Measurements from ENCODE around the gene MGAT5.

Gene MGAT5

GRCh38 chr2:134259994-134260393 is 6.1 kb downstream of the MGAT5 start:
- no peak overlapping the region for H3K27ac ChIP-seq
- no peak for TF ChIP-seq CTCF (conservative IDR thresholded peaks at IDR 0.05; ENCODE audit: low read depth, low read length)
- peaks cover 8% of the 10 kb centered on the region; the same call in 1 of the 2 replicates for H4K20me1 ChIP-seq (ENCODE audit: insufficient read depth)
- H3K4me1 ChIP-seq (ENCODE audit: low read depth, poor library complexity, severe bottlenecking), result peaks cover 69% of the 10 kb centered on the region
- H3K79me2 ChIP-seq (ENCODE audit: insufficient read depth, low read depth), result peaks cover 12% of the 10 kb centered on the region; the same call in 1 of the 2 replicates
- no peak overlapping the region for H2AFZ ChIP-seq (ENCODE audit: low read depth)
- H3K4me2 ChIP-seq, result no peak overlapping the region
- H3K9ac ChIP-seq, result no peak overlapping the region
- no peaks in the 10 kb centered on the region for H3K27me3 ChIP-seq (ENCODE audit: insufficient read depth, low read depth)
- no peak overlapping the region for H3K4me3 ChIP-seq (IDR thresholded peaks at IDR 0.05; ENCODE audit: insufficient read depth, low read depth, low read length)
- H3K36me3 ChIP-seq (ENCODE audit: insufficient read depth), result no peaks in the 10 kb centered on the region

GRCh38 chr2:134260713-134261112 is 6.8 kb downstream of the MGAT5 start:
- Histone ChIP-seq H4K20me1 (ENCODE audit: insufficient read depth) (peaks cover 8% of the 10 kb centered on the region; the same call in 1 of the 2 replicates), H3K27ac (no peak overlapping the region), H3K4me1 (ENCODE audit: low read depth, poor library complexity, severe bottlenecking) (peaks cover 69% of the 10 kb centered on the region), H2AFZ (ENCODE audit: low read depth) (no peak overlapping the region), H3K36me3 (ENCODE audit: insufficient read depth) (no peaks in the 10 kb centered on the region), H3K79me2 (ENCODE audit: insufficient read depth, low read depth) (peaks cover 12% of the 10 kb centered on the region; the same call in 1 of the 2 replicates), H3K9ac (no peak overlapping the region), H3K4me2 (no peak overlapping the region), H3K27me3 (ENCODE audit: insufficient read depth, low read depth) (no peaks in the 10 kb centered on the region), H3K4me3 (IDR thresholded peaks at IDR 0.05; ENCODE audit: insufficient read depth, low read depth, low read length) (no peak overlapping the region)
- TF ChIP-seq CTCF (conservative IDR thresholded peaks at IDR 0.05; ENCODE audit: low read depth, low read length), result no peak

GRCh38 chr2:134261398-134262131 is 7.7 kb downstream of the MGAT5 start:
- H3K27me3 ChIP-seq (ENCODE audit: insufficient read depth, low read depth), result no peaks in the 10 kb centered on the region
- no peaks in the 10 kb centered on the region for H3K36me3 ChIP-seq (ENCODE audit: insufficient read depth)
- H3K9ac ChIP-seq, result no peak overlapping the region
- H3K4me3 ChIP-seq (IDR thresholded peaks at IDR 0.05; ENCODE audit: insufficient read depth, low read depth, low read length), result no peak overlapping the region
- H4K20me1 ChIP-seq (ENCODE audit: insufficient read depth), result peaks cover 4% of the 10 kb centered on the region; the same call in 1 of the 2 replicates
- peaks cover 11% of the 10 kb centered on the region; the same call in 1 of the 2 replicates for H3K79me2 ChIP-seq (ENCODE audit: insufficient read depth, low read depth)
- H3K27ac ChIP-seq, result no peak overlapping the region
- no peak overlapping the region for H3K4me2 ChIP-seq
- H3K4me1 ChIP-seq (ENCODE audit: low read depth, poor library complexity, severe bottlenecking), result peaks cover 60% of the 10 kb centered on the region
- no peak for TF ChIP-seq CTCF (conservative IDR thresholded peaks at IDR 0.05; ENCODE audit: low read depth, low read length)
- H2AFZ ChIP-seq (ENCODE audit: low read depth), result no peak overlapping the region

- peaks cover 7% of the 10 kb centered on the region; the same call in 1 of the 2 replicates for H3K79me2 ChIP-seq (ENCODE audit: insufficient read depth, low read depth)
- no peak overlapping the region for H3K27ac ChIP-seq
- no peaks in the 10 kb centered on the region for H3K27me3 ChIP-seq (ENCODE audit: insufficient read depth, low read depth)
- no peak overlapping the region for H2AFZ ChIP-seq (ENCODE audit: low read depth)
- H4K20me1 ChIP-seq (ENCODE audit: insufficient read depth), result 0 out of 2 replicates have a peak, but pooled peaks cover 4% of the 10 kb centered on the region
- TF ChIP-seq CTCF (conservative IDR thresholded peaks at IDR 0.05; ENCODE audit: low read depth, low read length), result no peak
- no peak overlapping the region for H3K9ac ChIP-seq
- no peak overlapping the region for H3K4me2 ChIP-seq
- H3K36me3 ChIP-seq (ENCODE audit: insufficient read depth), result no peaks in the 10 kb centered on the region
- H3K4me3 ChIP-seq (IDR thresholded peaks at IDR 0.05; ENCODE audit: insufficient read depth, low read depth, low read length), result no peak overlapping the region
- peaks cover 49% of the 10 kb centered on the region for H3K4me1 ChIP-seq (ENCODE audit: low read depth, poor library complexity, severe bottlenecking)
Observed at GRCh38 chr2:134262684-134263083, 8.8 kb downstream of the MGAT5 start.
